Sigmoid colon (tissue), 7 donors: ENCODE measurements around the gene TSPOAP1. TPM values are rescaled to one million over a fixed set of nuclear protein-coding genes. Genes with fewer than 3 reads are reported as not detected.
"Not testable (repeated sequence)": the region's sequence is repeated elsewhere in the genome, so short reads cannot be mapped to it uniquely, and the experiment has no call there.

Experiments
- DNase-seq: peaks from one replicate; pipeline ENCODE4 v3.0.0-alpha.2; 2019
- H3K27ac ChIP-seq, 4 donors: fragments of 200-600 bp; sonication (generic); one replicate each; pipeline ENCODE4 v1.5.1; 2016 to 2019; ENCODE audit warnings: mild to moderate bottlenecking in 1 of 4
- H3K27me3 ChIP-seq, 3 donors: fragments of 200-600 bp; sonication (generic); one replicate each; pipeline ENCODE4 v1.5.1; 2019; ENCODE audit warnings: mild to moderate bottlenecking in 1 of 3
- H3K36me3 ChIP-seq, 4 donors: fragments of 200-600 bp; sonication (generic); one replicate each; pipeline ENCODE4 v1.5.1; 2016 to 2019
- H3K4me1 ChIP-seq, 4 donors: fragments of 200-600 bp; sonication (generic); one replicate each; pipeline ENCODE4 v1.5.1; 2017 to 2019
- H3K4me3 ChIP-seq, 4 donors: fragments of 200-600 bp; sonication (generic); one replicate each; pipeline ENCODE4 v1.5.1; 2017 to 2019; ENCODE audit warnings: mild to moderate bottlenecking in 2 of 4, moderate library complexity in 1 of 4
- H3K9me3 ChIP-seq, 4 donors: fragments of 200-600 bp in 3 of 4; sonication (generic) in 3 of 4; one replicate each; pipeline versions ENCODE4 v1.5.1 to v1.6.1; 2013 to 2019
- EP300 ChIP-seq, 4 donors: sonication (generic); formaldehyde crosslinking; IDR thresholded peaks; one replicate each; pipeline ENCODE4 v1.6.1; 2017; ENCODE audit warnings: antibody characterized with exemption in 4 of 4
- POLR2A ChIP-seq, 2 donors: fragments of 450-650 bp; IDR thresholded peaks; one replicate each; pipeline ENCODE4 v1.6.1; 2016; ENCODE audit warnings: antibody characterized with exemption in 2 of 2, mild to moderate bottlenecking in 2 of 2, moderate library complexity in 2 of 2
- POLR2AphosphoS5 ChIP-seq, 4 donors: sonication (generic); formaldehyde crosslinking; IDR thresholded peaks; one replicate each; pipeline ENCODE4 v1.6.1; 2017; ENCODE audit warnings: antibody characterized with exemption in 4 of 4
- WGBS, 2 donors: extraction: QIAGEN DNeasy Blood & Tissue Kit; methylation state at CpG; one replicate each; pipeline ENCODE4 v1.1.7; 2013; 5-methylcytosine and 5-hydroxymethylcytosine counted together
- intact Hi-C: fragments of 100-400 bp; cut with DNase I; formaldehyde crosslinking; loops from one replicate; pipeline ENCODE4 v1.15.1; 2023
- polyA plus RNA-seq, 3 donors: library from polyadenylated mRNA; stranded (reverse); fragments of 200-250 nt; gene quantifications; one replicate each; pipeline ENCODE4 v1.2.3, GENCODE V29; 2013
- total RNA-seq, 4 donors: library from RNA; depleted of rRNA; stranded (reverse); fragments of >200 nt; gene quantifications; one replicate each; pipeline ENCODE4 v1.1.0, GENCODE V29; 2016
- TF ChIP-seq, protein P1 (sequence below), 4 experiments: fragments of 450-650 bp in 3 of 4; fragments of 200-600 bp in 1 of 4; IDR thresholded peaks; one replicate each; pipeline ENCODE4 v1.5.1; 2016 to 2019; ENCODE audit warnings: antibody characterized with exemption in 4 of 4, mild to moderate bottlenecking in 3 of 4, moderate library complexity in 2 of 4
- donor health status: healthy with polysubstance abuse.
- donor health status: Bipolar disorder and iron deficiency.
- donor health status: healthy.

The TSPOAP1 gene
- total and polyA plus RNA-seq, 7 donors = 0.69 to 28.4 (median 12.5) TPM

DNA sequence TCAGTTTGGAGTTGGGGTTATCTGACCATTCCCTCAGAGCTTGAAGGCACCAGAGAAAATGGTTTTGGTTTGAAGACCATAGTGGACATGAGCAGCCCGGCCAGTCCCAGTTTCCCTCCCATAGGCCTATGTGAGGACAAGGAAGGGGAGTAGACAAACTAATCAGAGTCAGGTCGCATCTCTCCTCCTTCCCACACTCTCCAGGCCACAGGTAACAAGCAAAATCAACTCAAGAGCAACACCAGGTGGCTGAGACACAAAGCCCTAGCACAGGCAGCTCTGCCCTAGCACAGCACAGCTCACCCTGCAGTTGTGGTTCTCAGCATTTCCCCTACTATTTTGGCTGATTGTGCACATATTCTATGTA lies 16.2 kb upstream of the TSPOAP1 start:
- DNase-seq = no peak
- Histone ChIP-seq H3K27ac (no peak overlapping the region), H3K4me3 (no peak overlapping the region), H3K9me3 (no peaks in the 10 kb centered on the region), H3K4me1 (peaks cover 0 to 6% (median 0%) of the 10 kb centered on the region in 4 donors), H3K36me3 (peaks cover 33 to 65% (median 50%) of the 10 kb centered on the region in 4 donors), H3K27me3 (no peaks in the 10 kb centered on the region)
- 47 to 76% methylated on average over 2 of the region's 2 CpGs for WGBS, 2 donors
- no peak for TF ChIP-seq POLR2A (IDR thresholded peaks at IDR 0.05)
- TF ChIP-seq POLR2AphosphoS5 (IDR thresholded peaks at IDR 0.05) = no peak
- TF ChIP-seq EP300 (IDR thresholded peaks at IDR 0.05) = no peak
- TF ChIP-seq, protein P1, sequence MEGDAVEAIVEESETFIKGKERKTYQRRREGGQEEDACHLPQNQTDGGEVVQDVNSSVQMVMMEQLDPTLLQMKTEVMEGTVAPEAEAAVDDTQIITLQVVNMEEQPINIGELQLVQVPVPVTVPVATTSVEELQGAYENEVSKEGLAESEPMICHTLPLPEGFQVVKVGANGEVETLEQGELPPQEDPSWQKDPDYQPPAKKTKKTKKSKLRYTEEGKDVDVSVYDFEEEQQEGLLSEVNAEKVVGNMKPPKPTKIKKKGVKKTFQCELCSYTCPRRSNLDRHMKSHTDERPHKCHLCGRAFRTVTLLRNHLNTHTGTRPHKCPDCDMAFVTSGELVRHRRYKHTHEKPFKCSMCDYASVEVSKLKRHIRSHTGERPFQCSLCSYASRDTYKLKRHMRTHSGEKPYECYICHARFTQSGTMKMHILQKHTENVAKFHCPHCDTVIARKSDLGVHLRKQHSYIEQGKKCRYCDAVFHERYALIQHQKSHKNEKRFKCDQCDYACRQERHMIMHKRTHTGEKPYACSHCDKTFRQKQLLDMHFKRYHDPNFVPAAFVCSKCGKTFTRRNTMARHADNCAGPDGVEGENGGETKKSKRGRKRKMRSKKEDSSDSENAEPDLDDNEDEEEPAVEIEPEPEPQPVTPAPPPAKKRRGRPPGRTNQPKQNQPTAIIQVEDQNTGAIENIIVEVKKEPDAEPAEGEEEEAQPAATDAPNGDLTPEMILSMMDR (IDR thresholded peaks at IDR 0.05) = no peak
- intact Hi-C loops = no loop called here

DNA sequence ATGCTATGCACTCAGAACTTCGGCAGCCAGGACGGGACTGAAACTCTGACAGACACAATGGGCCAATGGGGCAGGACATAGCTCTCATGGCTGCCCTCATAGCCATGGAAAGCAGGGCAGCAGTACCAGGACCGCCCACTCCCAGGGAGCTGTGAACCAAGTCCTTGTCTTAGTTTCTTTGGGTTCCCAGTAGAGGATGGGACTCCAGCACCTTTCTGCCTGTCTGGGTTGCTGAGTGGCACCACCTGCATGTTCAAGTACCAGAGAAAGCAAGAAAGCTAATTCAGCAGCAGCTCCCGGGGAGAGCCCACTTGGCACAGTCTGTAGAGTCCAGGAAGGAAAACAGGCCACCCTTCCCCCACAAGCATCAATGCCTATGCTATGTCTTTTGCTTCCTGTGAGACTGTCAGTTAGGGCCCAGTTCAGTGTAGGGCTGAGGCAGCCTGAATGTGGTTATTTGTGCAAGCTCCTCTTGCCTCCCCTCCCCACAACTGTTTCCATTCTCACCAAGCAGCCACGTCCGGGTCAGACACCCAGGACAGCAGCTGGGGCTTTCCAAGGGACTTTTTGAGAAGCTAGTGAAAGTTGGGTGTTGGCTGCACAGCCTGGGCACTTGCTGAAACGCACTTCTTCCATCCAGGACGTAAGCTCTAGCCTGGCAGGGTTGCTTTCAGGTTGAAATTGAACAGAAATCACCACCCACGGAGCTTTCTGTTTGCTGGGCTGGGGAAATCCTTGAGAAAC lies 15.6 kb upstream of the TSPOAP1 start:
- no peak overlapping the region for H3K4me3 ChIP-seq
- TF ChIP-seq POLR2A (IDR thresholded peaks at IDR 0.05) = no peak
- no peak for TF ChIP-seq POLR2AphosphoS5 (IDR thresholded peaks at IDR 0.05)
- no peak for TF ChIP-seq EP300 (IDR thresholded peaks at IDR 0.05)
- TF ChIP-seq, protein P1 (IDR thresholded peaks at IDR 0.05) = no peak
- H3K27me3 ChIP-seq = no peaks in the 10 kb centered on the region
- WGBS, 2 donors = 30 to 61% methylated on average over 9 of the region's 9 CpGs
- H3K4me1 ChIP-seq = peaks cover 0 to 6% (median under 1%) of the 10 kb centered on the region in 4 donors
- H3K36me3 ChIP-seq = peaks cover 29 to 60% (median 45%) of the 10 kb centered on the region in 4 donors
- intact Hi-C loops = no loop called here
- no peak for DNase-seq
- no peaks in the 10 kb centered on the region for H3K9me3 ChIP-seq
- H3K27ac ChIP-seq = no peak overlapping the region

DNA sequence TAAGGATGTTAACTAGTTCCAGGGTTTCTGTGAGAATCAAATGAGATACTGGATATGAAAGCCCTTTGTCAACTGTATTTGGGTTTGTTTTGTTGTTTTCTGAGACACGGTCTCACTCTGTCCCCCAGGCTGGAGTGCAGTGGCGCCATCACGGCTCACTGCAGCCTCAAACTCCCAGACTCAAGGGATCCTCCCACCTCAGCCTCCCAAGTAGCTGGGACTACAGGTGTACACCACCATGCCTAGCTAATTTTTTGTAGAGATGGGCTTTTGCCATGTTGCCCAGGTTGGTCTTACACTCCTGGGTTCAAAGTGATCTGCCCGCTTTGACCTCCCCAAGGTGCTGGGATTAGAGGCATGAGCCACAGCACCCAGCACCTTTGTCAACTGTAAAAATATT lies 14.5 kb upstream of the TSPOAP1 start:
- TF ChIP-seq, protein P1 (IDR thresholded peaks at IDR 0.05) = no peak
- TF ChIP-seq POLR2A (IDR thresholded peaks at IDR 0.05) (no peak), EP300 (IDR thresholded peaks at IDR 0.05) (no peak), POLR2AphosphoS5 (IDR thresholded peaks at IDR 0.05) (no peak)
- Histone ChIP-seq H3K4me1 (peaks cover 0 to 12% (median 11%) of the 10 kb centered on the region in 4 donors), H3K36me3 (peaks cover 26 to 49% (median 36%) of the 10 kb centered on the region in 4 donors), H3K27ac (no peak overlapping the region), H3K27me3 (peaks cover 0 to 4% (median 0%) of the 10 kb centered on the region in 3 donors), H3K9me3 (no peaks in the 10 kb centered on the region), H3K4me3 (no peak overlapping the region)
- 79 to 95% methylated on average over 4 of the region's 4 CpGs for WGBS, 2 donors
- no peak for DNase-seq
- intact Hi-C loops = no loop called here

DNA sequence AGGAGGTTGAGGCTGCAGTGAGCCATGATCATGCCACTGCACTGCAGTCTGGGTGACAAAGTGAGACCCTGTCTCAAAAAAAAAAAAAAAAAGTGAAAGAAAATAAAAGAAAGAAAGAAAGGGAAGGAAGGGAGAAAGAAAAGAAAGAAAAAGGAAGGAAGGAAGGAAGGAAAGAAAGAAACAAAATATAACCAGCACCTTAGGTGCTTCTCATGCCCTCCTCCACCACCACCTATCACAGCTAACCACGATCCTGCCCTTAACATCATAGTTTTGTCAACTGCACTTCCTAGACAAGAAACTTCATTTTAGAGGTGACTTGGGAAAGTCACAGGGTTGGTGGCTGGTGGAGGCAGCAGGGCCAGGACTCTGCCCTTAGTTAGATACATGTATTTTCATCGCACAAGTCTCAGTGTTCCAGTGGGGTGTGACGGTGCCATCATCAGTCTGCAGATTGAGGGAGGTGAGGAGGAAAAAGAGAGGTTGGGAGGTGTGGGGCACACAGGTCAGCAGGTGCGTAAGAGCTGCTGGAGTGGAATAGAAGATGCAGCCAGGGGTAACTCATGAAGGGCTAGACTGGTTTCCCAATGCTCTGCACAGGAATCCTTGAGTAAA lies 13.4 kb upstream of the TSPOAP1 start:
- Histone ChIP-seq H3K27me3 (peaks cover 0 to 14% (median 0%) of the 10 kb centered on the region in 3 donors), H3K9me3 (no peaks in the 10 kb centered on the region), H3K4me1 (peaks cover 0 to 23% (median 23%) of the 10 kb centered on the region in 4 donors), H3K36me3 (peaks cover 15 to 37% (median 26%) of the 10 kb centered on the region in 4 donors), H3K4me3 (no peak overlapping the region), H3K27ac (no peak overlapping the region)
- 49 to 78% methylated on average over 4 of the region's 4 CpGs for WGBS, 2 donors
- intact Hi-C loops = no loop called here
- TF ChIP-seq, protein P1 (IDR thresholded peaks at IDR 0.05) = no peak
- no peak for TF ChIP-seq POLR2AphosphoS5 (IDR thresholded peaks at IDR 0.05)
- no peak for TF ChIP-seq POLR2A (IDR thresholded peaks at IDR 0.05)
- TF ChIP-seq EP300 (IDR thresholded peaks at IDR 0.05) = no peak
- DNase-seq = no peak

DNA sequence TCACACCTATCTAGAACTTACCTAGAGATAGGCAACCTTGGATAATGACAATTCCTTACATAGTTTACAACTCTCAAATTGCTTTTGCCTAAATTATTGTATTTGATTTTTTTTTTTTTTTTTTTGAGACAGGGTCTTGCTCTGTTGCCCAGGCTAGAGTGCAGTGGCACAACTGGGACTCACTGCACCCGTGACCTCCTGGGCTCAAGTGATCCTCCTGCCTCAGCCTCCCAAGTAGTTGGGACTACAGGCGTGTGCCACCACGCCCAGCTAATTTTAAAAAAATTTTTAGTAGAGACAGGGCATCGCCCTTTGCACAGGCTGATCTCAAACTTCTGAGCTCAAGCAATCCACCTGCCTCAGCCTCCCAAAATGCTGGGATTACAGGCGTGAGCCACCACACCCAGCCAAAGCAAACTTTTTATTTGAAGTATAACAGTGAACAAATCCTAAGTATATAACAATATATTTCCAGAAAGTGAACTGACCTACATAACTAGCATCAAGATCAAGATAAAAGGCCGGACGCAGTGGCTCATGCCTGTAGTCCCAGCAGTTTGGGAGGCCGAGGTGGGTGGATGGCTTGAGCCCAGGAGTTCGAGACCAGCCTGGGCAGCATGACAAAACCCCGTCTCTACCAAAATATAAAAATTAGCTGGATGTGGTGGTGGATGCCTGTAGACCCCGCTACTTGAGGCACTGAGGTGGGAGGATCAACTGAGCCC lies 12.7 kb upstream of the TSPOAP1 start:
- H3K4me3 ChIP-seq, intact Hi-C loops, DNase-seq, H3K27ac ChIP-seq, H3K9me3 ChIP-seq: not testable (repeated sequence)
- Histone ChIP-seq H3K36me3 (peaks cover 11 to 31% (median 19%) of the 10 kb centered on the region in 4 donors), H3K27me3 (peaks cover 0 to 17% (median 0%) of the 10 kb centered on the region in 3 donors), H3K4me1 (peaks cover 0 to 29% (median 29%) of the 10 kb centered on the region in 4 donors)
- 82 to 83% methylated on average over 11 of the region's 11 CpGs for WGBS, 2 donors
